ENCODE measurements around the gene SAMMSON. TPM values are rescaled to one million over a fixed set of nuclear protein-coding genes. Genes with fewer than 3 reads are reported as not detected.

The SAMMSON gene
- total RNA-seq, 1 experiment from 2014 or later = not detected

DNA sequence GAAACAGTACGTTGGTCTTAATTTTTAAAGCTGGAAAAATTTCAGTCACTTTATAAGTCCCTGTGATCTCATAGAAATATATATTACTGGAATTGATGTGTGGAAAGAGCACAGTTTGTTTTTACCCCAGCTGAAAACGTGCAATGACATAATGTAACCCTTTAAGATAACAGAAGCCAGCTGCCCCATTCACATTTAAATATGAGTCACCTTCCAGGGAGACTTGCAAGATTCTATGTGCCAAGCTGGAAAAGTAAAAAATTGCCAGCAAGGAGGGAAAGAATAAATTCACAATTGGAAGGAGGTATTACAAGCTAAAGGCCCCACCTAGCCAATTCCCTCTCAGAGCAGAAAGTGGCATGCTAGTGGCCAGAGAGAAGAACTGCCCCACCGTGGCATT lies 50.2 kb downstream of the SAMMSON start:
- DNase-seq = no peak
- no peak overlapping the region for H3K27ac ChIP-seq
- POLR2A ChIA-PET (ENCODE audit: unreplicated experiment) = no interaction called here

GRCh38 chr3:70053293-70053692 lies 53.8 kb downstream of the SAMMSON start:
- Histone ChIP-seq H4K20me1 (ENCODE audit: insufficient read depth) (no peaks in the 10 kb centered on the region), H3K27me3 (ENCODE audit: insufficient read depth, low read depth) (no peaks in the 10 kb centered on the region; the same call in 1 of the 2 replicates), H3K4me3 (no peak overlapping the region), H3K9me3 (ENCODE audit: insufficient read depth, low read depth) (no peaks in the 10 kb centered on the region), H3K9me2 (ENCODE audit: insufficient read depth) (no peaks in the 10 kb centered on the region), H2AFZ (no peak overlapping the region), H3K4me1 (replicated peaks; ENCODE audit: insufficient read depth) (no peaks in the 10 kb centered on the region), H3K79me2 (ENCODE audit: low read depth) (no peaks in the 10 kb centered on the region), H3F3A (ENCODE audit: insufficient read depth, low read depth) (no peaks in the 10 kb centered on the region), H3K4me2 (no peak overlapping the region), H3K27ac (no peak overlapping the region), H3K36me3 (ENCODE audit: low read depth) (no peaks in the 10 kb centered on the region)
- TF ChIP-seq EZH2 (IDR thresholded peaks at IDR 0.05; ENCODE audit: low read depth) = no peak
- no peak for TF ChIP-seq CTCF (conservative IDR thresholded peaks at IDR 0.05)
- intact Hi-C loops (cut with micrococcal nuclease; ENCODE audit: unreplicated experiment) = no loop called here
- ChIA-PET CTCF (no interaction called here), POLR2A (ENCODE audit: unreplicated experiment) (no interaction called here)
- BruUV-seq (replicated peaks) = no TSS peak
- no peak for DNase-seq

More for the DNA sequence above, 50.2 kb downstream of the SAMMSON start:
- no peak overlapping the region for H3K4me2 ChIP-seq
- H4K20me1 ChIP-seq (ENCODE audit: insufficient read depth) = no peaks in the 10 kb centered on the region
- H3F3A ChIP-seq (ENCODE audit: insufficient read depth, low read depth) = no peaks in the 10 kb centered on the region
- no peaks in the 10 kb centered on the region for H3K27me3 ChIP-seq (ENCODE audit: insufficient read depth, low read depth)
- CTCF ChIA-PET = no interaction called here
- no peaks in the 10 kb centered on the region for H3K4me1 ChIP-seq (replicated peaks; ENCODE audit: insufficient read depth)
- H3K9me2 ChIP-seq (ENCODE audit: insufficient read depth) = no peaks in the 10 kb centered on the region
- no peak overlapping the region for H3K4me3 ChIP-seq
- no peaks in the 10 kb centered on the region for H3K36me3 ChIP-seq (ENCODE audit: low read depth)
- no peaks in the 10 kb centered on the region for H3K9me3 ChIP-seq (ENCODE audit: insufficient read depth, low read depth)
- TF ChIP-seq CTCF (conservative IDR thresholded peaks at IDR 0.05) (no peak), EZH2 (IDR thresholded peaks at IDR 0.05; ENCODE audit: low read depth) (no peak)
- H2AFZ ChIP-seq = no peak overlapping the region
- no TSS peak for BruUV-seq (replicated peaks)
- intact Hi-C loops (cut with micrococcal nuclease; ENCODE audit: unreplicated experiment) = no loop called here
- H3K79me2 ChIP-seq (ENCODE audit: low read depth) = no peaks in the 10 kb centered on the region

GRCh38 chr3:70056081-70056480 lies 56.5 kb downstream of the SAMMSON start:
- TF ChIP-seq CTCF (conservative IDR thresholded peaks at IDR 0.05) (no peak), EZH2 (IDR thresholded peaks at IDR 0.05; ENCODE audit: low read depth) (no peak)
- H3K27ac ChIP-seq = no peak overlapping the region
- H3K4me1 ChIP-seq (replicated peaks; ENCODE audit: insufficient read depth) = no peaks in the 10 kb centered on the region
- H3K9me2 ChIP-seq (ENCODE audit: insufficient read depth) = no peaks in the 10 kb centered on the region
- POLR2A ChIA-PET (ENCODE audit: unreplicated experiment) = no interaction called here
- H3K79me2 ChIP-seq (ENCODE audit: low read depth) = no peaks in the 10 kb centered on the region
- CTCF ChIA-PET = no interaction called here
- no peaks in the 10 kb centered on the region for H3F3A ChIP-seq (ENCODE audit: insufficient read depth, low read depth)
- no peak for DNase-seq
- H3K27me3 ChIP-seq (ENCODE audit: insufficient read depth, low read depth) = no peaks in the 10 kb centered on the region; the same call in 1 of the 2 replicates
- H3K9me3 ChIP-seq (ENCODE audit: insufficient read depth, low read depth) = no peaks in the 10 kb centered on the region
- H3K4me3 ChIP-seq = no peak overlapping the region
- H3K4me2 ChIP-seq = no peak overlapping the region
- no peaks in the 10 kb centered on the region for H4K20me1 ChIP-seq (ENCODE audit: insufficient read depth)
- H3K36me3 ChIP-seq (ENCODE audit: low read depth) = no peaks in the 10 kb centered on the region
- H2AFZ ChIP-seq = no peak overlapping the region
- intact Hi-C loops (cut with micrococcal nuclease; ENCODE audit: unreplicated experiment) = no loop called here
- no TSS peak for BruUV-seq (replicated peaks)

Data from PC-9 (cell line).